ENCODE results near the gene MOGAT1. TPM values are rescaled to one million over a fixed set of nuclear protein-coding genes. Genes with fewer than 3 reads are reported as not detected.

MOGAT1 gene
- total and polyA plus RNA-seq, 2 of the 13 experiments (the other 11 are each of a cell fraction or from before 2014, with no cell fraction given), result 0.98 to 4.3 TPM

- TF ChIP-seq PAX8 (CRISPR knock-in tag; IDR thresholded peaks at IDR 0.05; ENCODE audit: borderline replicate concordance) (no peak), ZNF746 (CRISPR knock-in tag; IDR thresholded peaks at IDR 0.05) (no peak), CEBPG (CRISPR knock-in tag; IDR thresholded peaks at IDR 0.05) (peak; percentile 67), NFIC (IDR thresholded peaks at IDR 0.05; ENCODE audit: low read length) (peak; percentile 52; the same call in 1 of the 2 replicates), ZNF17 (CRISPR knock-in tag; IDR thresholded peaks at IDR 0.05) (0 out of 2 replicates have a peak, but pooled peaks have one; percentile 44), GPN1 (CRISPR knock-in tag; IDR thresholded peaks at IDR 0.05; ENCODE audit: borderline replicate concordance) (no peak), ELF1 (CRISPR knock-in tag; IDR thresholded peaks at IDR 0.05) (no peak), TP53 (CRISPR knock-in tag; conservative IDR thresholded peaks at IDR 0.05) (0 out of 2 replicates have a peak, but pooled peaks have one; percentile 56), BORCS8-MEF2B (CRISPR knock-in tag; IDR thresholded peaks at IDR 0.05) (no peak), ZNF33A (CRISPR knock-in tag; IDR thresholded peaks at IDR 0.05; ENCODE audit: borderline replicate concordance) (no peak), SYNCRIP (IDR thresholded peaks at IDR 0.05; ENCODE audit: insufficient read depth, low read depth, low read length) (no peak), ZNF331 (CRISPR knock-in tag; IDR thresholded peaks at IDR 0.05) (peak; percentile 69), TOE1 (CRISPR knock-in tag; IDR thresholded peaks at IDR 0.05) (no peak), NR2F6 (IDR thresholded peaks at IDR 0.05) (peak; percentile 96), NR2F6 (CRISPR knock-in tag; IDR thresholded peaks at IDR 0.05) (peak; percentile 94), MAFK (conservative IDR thresholded peaks at IDR 0.05 in 1 of 2, IDR thresholded peaks at IDR 0.05 in 1 of 2; ENCODE audit: low read length in 2 of 2) (no peak), FOSL1 (CRISPR knock-in tag; IDR thresholded peaks at IDR 0.05; ENCODE audit: borderline replicate concordance) (no peak), ELF4 (CRISPR knock-in tag; IDR thresholded peaks at IDR 0.05; ENCODE audit: borderline replicate concordance) (no peak), TBX3 (IDR thresholded peaks at IDR 0.05; ENCODE audit: borderline replicate concordance) (0 out of 2 replicates have a peak, but pooled peaks have one; percentile 25), KLF13 (CRISPR knock-in tag; IDR thresholded peaks at IDR 0.05) (no peak), ZFP62 (CRISPR knock-in tag; IDR thresholded peaks at IDR 0.05) (no peak)
- TF ChIP-seq, protein P1, sequence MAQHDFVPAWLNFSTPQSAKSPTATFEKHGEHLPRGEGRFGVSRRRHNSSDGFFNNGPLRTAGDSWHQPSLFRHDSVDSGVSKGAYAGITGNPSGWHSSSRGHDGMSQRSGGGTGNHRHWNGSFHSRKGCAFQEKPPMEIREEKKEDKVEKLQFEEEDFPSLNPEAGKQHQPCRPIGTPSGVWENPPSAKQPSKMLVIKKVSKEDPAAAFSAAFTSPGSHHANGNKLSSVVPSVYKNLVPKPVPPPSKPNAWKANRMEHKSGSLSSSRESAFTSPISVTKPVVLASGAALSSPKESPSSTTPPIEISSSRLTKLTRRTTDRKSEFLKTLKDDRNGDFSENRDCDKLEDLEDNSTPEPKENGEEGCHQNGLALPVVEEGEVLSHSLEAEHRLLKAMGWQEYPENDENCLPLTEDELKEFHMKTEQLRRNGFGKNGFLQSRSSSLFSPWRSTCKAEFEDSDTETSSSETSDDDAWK (CRISPR knock-in tag; IDR thresholded peaks at IDR 0.05), result no peak
- TF ChIP-seq, protein P2, sequence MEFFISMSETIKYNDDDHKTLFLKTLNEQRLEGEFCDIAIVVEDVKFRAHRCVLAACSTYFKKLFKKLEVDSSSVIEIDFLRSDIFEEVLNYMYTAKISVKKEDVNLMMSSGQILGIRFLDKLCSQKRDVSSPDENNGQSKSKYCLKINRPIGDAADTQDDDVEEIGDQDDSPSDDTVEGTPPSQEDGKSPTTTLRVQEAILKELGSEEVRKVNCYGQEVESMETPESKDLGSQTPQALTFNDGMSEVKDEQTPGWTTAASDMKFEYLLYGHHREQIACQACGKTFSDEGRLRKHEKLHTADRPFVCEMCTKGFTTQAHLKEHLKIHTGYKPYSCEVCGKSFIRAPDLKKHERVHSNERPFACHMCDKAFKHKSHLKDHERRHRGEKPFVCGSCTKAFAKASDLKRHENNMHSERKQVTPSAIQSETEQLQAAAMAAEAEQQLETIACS (CRISPR knock-in tag; IDR thresholded peaks at IDR 0.05), result no peak
- TF ChIP-seq, protein P3, sequence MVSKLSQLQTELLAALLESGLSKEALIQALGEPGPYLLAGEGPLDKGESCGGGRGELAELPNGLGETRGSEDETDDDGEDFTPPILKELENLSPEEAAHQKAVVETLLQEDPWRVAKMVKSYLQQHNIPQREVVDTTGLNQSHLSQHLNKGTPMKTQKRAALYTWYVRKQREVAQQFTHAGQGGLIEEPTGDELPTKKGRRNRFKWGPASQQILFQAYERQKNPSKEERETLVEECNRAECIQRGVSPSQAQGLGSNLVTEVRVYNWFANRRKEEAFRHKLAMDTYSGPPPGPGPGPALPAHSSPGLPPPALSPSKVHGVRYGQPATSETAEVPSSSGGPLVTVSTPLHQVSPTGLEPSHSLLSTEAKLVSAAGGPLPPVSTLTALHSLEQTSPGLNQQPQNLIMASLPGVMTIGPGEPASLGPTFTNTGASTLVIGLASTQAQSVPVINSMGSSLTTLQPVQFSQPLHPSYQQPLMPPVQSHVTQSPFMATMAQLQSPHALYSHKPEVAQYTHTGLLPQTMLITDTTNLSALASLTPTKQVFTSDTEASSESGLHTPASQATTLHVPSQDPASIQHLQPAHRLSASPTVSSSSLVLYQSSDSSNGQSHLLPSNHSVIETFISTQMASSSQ (IDR thresholded peaks at IDR 0.05; ENCODE audit: low read depth), result peak; percentile 71; the same call in 1 of the 2 replicates
- TF ChIP-seq, protein P3 (CRISPR knock-in tag; IDR thresholded peaks at IDR 0.05; ENCODE audit: borderline replicate concordance), result peak; percentile 28; the same call in 1 of the 2 replicates
Measured at GRCh38 chr2:222670191-222671038, 1.0 kb upstream of the MOGAT1 start (continued).

Data from HepG2 (cell line).